ENCODE data around the gene PRKG1.

PRKG1 gene

GRCh38 chr10:52265131-52265926 lies 1191.0 kb downstream of the PRKG1 start:
- no peak for DNase-seq (ENCODE audit: low read depth)

DNA sequence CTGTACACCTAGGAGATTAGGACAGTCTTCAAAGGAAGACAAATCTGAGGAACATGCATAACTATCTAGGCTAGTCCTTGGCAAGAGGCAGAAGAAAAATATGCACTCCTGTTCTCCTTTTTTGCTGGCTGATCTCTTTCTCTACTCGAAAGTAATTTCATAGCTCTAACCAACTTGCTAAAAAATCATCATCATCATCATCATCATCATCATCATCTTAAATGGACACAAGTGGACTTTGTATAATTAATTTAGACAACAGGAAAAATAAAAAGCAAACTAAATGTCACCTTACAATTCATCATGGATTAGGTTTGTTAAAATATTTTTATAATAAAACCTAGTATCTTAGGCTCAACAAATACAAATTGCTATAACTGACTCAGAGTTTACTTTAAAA lies 1192.6 kb downstream of the PRKG1 start:
- no peak for DNase-seq (ENCODE audit: low read depth)

DNA sequence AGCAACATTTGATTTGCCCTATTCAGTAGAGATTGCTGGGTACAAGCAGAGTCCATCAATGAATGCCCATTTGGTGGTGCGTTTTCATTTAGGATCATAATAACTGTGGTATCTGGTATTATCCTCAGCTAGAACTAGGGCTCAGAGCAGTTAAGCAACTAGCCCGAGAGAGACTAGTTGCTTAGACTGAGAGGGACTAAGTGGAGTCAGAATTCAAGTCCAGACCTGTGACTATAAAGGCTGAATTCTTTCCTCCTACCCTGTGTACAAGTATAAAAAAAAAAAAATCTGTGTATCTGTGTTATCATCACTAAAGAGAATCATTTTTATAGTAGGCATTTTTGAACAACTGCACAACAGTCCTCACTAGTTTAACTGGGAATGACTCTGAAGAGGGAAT lies 1194.5 kb downstream of the PRKG1 start:
- DNase-seq (ENCODE audit: low read depth): no peak

GRCh38 chr10:52269233-52269632 lies 1194.9 kb downstream of the PRKG1 start:
- no peak for DNase-seq (ENCODE audit: low read depth)

- no peak for DNase-seq (ENCODE audit: low read depth)
Measured at GRCh38 chr10:52276163-52276562, 1201.9 kb downstream of the PRKG1 start.

DNA sequence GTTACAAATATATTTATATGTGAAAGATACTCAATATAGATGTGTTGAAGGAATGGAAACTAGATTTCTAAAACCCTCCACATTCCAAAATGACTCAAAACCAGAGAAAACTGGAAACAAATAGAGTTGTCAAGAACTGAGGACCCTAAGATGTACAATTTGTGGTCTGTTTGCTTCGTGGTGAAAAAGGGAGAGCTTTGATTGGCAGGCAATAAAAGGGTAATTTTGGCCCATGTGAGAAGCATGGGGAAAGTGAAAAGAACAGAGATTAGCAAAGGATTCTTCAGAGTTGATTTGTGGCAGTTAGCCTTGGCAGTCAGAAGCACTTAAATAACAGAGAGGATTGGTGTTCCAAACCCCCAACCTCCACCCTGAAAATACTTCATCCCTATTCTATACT lies 1202.7 kb downstream of the PRKG1 start:
- DNase-seq (ENCODE audit: low read depth): no peak

DNA sequence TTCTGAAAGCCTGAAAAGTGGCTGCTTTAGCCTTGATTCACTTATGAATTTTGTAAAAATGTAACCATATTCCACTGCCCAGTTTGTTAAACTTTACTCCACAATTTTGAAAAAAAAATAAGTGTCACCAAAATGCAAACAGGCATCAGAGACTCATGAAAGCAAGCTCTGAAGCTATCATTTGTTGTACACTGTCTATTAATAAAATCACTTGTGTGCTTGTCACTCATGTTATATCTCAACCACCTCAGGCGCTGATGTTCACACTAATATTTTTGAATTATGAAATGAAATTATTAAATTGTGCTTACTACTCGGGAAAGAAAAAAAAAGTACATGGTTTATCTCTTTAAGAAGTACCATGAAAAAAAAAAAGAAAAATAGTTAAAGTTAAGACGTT lies 1205.3 kb downstream of the PRKG1 start:
- DNase-seq (ENCODE audit: low read depth): no peak

DNA sequence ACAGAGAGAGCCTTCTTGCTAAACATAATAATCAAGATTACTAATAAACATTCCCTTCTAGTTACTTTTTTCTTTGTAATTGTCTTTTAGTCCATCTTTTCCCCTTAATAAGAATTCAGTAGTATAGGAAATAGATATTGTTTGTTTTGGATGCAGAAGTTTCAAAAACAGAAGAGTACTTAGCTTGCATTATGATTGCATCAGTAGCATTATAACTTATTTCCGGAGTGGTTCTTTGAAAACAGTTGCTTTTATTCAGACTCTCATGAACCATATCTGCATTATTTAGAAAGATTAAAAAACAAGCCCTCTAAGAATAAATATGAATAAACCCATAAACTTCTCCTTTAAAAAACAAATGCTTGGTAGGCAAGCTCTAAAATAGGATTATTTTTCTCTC lies 1205.8 kb downstream of the PRKG1 start:
- DNase-seq (ENCODE audit: low read depth): no peak

DNA sequence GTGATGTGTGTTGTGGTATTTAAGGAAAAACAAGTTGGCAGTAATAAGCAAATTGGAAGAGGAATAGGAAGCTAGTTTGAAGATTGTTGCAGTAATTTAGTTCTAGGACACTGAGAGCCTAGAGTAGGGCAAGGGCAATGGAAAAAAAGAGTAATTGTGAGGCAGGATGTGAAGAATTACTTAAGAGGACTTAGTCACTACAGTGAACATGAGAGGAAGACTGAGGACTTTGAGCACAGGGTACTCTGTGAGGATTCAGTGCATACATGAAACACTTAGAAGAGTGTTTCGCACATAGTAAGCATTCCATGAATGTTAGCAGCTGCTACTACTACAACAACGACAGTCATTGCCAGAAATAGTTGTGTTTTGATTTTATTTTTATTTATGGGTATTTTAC lies 1208.9 kb downstream of the PRKG1 start:
- no peak for DNase-seq (ENCODE audit: low read depth)

GRCh38 chr10:52284416-52285013 lies 1210.2 kb downstream of the PRKG1 start:
- DNase-seq (ENCODE audit: low read depth): no peak

- no peak for DNase-seq (ENCODE audit: low read depth)
Measured at GRCh38 chr10:52287866-52288265, 1213.6 kb downstream of the PRKG1 start.

DNA sequence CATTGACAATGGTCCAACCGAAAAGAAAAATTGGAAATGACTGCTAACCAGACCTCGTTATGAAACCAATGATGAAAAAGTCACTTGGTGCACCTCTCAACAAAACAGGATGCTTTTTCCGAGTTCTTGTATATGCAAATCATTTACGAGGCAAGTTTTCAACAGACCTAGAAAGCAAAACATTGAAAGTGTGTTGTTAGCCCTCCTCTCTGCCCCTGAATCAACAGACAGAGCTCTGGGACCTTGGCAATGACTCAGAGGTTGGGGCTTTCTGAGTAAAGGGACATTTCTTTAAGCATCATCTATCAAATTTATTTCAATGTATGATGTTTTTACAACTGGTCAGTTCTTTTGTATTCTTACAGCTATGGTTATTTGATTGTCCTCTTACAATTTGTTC lies 1223.5 kb downstream of the PRKG1 start:
- no peak for DNase-seq (ENCODE audit: low read depth)

- DNase-seq (ENCODE audit: low read depth): no peak
Measured at GRCh38 chr10:52300599-52301277, 1226.5 kb downstream of the PRKG1 start.

GRCh38 chr10:52308251-52309031 lies 1234.2 kb downstream of the PRKG1 start:
- no peak for DNase-seq (ENCODE audit: low read depth)

DNA sequence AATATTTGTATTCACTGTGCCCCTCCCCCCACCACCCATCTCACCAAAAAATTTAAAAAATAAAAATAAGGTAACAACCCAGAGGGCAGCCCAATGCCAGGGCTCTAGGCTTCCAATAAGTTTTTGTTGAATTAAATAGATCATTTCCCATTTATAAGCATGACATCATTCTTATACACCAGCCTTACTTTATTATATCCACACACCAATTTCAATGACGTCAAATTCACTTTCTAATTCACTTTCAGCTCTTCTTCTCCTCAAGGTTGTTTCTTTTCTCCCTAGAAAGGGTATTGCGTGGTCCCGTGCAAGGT lies 1238.6 kb downstream of the PRKG1 start:
- no peak for DNase-seq (ENCODE audit: low read depth)

DNA sequence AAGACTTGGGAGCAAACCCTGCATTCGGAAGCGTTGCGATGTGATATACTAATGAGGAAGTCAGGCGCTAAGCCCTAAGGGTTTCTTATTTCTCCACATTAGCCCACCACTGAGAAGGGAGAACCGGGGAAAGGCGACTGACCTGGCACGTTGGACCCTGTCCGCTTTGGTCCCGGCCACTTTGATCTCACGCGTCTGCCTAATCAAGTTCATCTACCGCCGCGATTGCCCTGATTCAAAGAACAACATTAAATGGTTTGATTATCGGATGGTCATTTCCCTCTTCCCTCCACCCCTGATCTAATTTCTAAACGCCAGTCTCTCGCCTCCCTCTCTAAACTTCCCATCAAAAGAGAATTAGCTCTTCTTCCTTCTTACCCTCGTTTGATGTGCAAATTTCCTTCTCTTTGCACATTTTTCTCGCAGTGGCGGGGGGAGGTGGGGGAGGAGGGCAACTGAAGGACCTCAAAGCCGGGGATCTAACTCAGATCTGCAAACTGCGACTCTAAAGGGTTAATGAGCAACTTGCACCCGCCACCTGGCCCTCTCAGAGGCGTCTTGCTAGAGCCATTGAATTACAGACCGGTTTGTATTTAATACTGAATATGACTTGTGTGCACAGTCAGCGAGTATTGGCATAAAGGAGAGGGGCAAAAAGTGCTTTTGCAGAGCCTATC lies 1239.1 kb downstream of the PRKG1 start:
- no peak for DNase-seq (ENCODE audit: low read depth)

GRCh38 chr10:52313933-52314821 lies 1239.9 kb downstream of the PRKG1 start, which contains the start of gene DKK1:
Gene DKK1, plus strand, starts transcription at chr10:52314281. Its CDS starts 154 bp downstream, at chr10:52314435.
- DNase-seq (ENCODE audit: low read depth): no peak

GRCh38 chr10:52314822-52315552 lies 1240.7 kb downstream of the PRKG1 start:
- DNase-seq (ENCODE audit: low read depth): no peak

DNA sequence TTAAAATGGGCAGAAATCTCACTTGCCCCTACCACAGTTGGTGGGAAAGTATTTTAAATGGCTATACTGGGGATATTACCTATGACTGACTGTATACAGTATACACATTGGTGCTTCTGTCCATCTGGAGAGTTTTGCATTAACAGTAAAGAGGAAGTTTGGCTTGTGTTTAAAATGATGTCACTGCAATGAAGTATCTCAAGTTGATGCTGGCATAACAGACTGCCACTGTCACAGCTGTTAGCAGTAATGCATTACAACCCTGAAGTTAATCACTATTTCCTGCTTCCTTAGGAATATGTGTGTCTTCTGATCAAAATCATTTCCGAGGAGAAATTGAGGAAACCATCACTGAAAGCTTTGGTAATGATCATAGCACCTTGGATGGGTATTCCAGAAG lies 1241.7 kb downstream of the PRKG1 start:
- DNase-seq (ENCODE audit: low read depth): no peak

- DNase-seq (ENCODE audit: low read depth): no peak
Measured at GRCh38 chr10:52316500-52316899, 1242.2 kb downstream of the PRKG1 start.

All from HS-27A (cell line).